ENCODE data around the gene EFNA5. TPM values are rescaled to one million over a fixed set of nuclear protein-coding genes. Genes with fewer than 3 reads are reported as not detected.

Gene EFNA5
- total and polyA plus RNA-seq, 2 of the 8 experiments (the other 6 are each of a cell fraction or from before 2014, with no cell fraction given): 9.6 to 21.8 TPM

- no peak overlapping the region for H2BK20ac ChIP-seq (ENCODE audit: low read length)
- no peak overlapping the region for H3K23ac ChIP-seq (ENCODE audit: insufficient read length)
- H2BK120ac ChIP-seq (replicated peaks; ENCODE audit: low read depth, low read length): no peak overlapping the region
- no peaks in the 10 kb centered on the region for H4K20me1 ChIP-seq (replicated peaks in 1 of 2; ENCODE audit: control insufficient read depth in 1 of 2, insufficient read depth in 2 of 2, low read length in 2 of 2)
- H2BK15ac ChIP-seq (ENCODE audit: low read length): no peak overlapping the region
- H3K14ac ChIP-seq (ENCODE audit: insufficient read length): no peak overlapping the region
- H3K4ac ChIP-seq (replicated peaks; ENCODE audit: insufficient read length, low read depth, low read length): no peak overlapping the region
- H3K56ac ChIP-seq (replicated peaks; ENCODE audit: insufficient read length, low read depth, low read length): no peak overlapping the region
- no peak overlapping the region for H2AK5ac ChIP-seq (ENCODE audit: low read depth, low read length)
- H3K79me2 ChIP-seq (ENCODE audit: control insufficient read depth in 1 of 2, insufficient read depth in 2 of 2, low read length in 2 of 2): no peaks in the 10 kb centered on the region
- no peak overlapping the region for H3K27ac ChIP-seq (ENCODE audit: low read depth, low read length)
- CTCF ChIA-PET (ENCODE audit: partially characterized antibody): interaction anchor here (0.6 to 1.2 kb wide), 2 partner anchors 83 to 529 kb away, joined by 3 to 4 read pairs; no protein-coding TSS in a partner anchor
- H3K4me1 ChIP-seq (replicated peaks in 1 of 4; ENCODE audit: control insufficient read depth in 3 of 4, insufficient read depth in 4 of 4, low read length in 3 of 4): peaks cover 0 to 28% (median 22%) of the 10 kb centered on the region in 4 experiments; a peak in 6 of 7 replicates
- no peaks in the 10 kb centered on the region for H3K36me3 ChIP-seq (ENCODE audit: control insufficient read depth in 2 of 4, insufficient read depth in 4 of 4, low read length in 3 of 4)
- no peaks in the 10 kb centered on the region for H3K27me3 ChIP-seq (replicated peaks in 1 of 4; ENCODE audit: control insufficient read depth in 3 of 4, extremely low read depth in 1 of 4, insufficient read depth in 3 of 4, low read length in 3 of 4)
- WGBS, 2 experiments (ENCODE audit: extremely low coverage in 1 of 2, insufficient coverage in 1 of 2, insufficient read length in 1 of 2, insufficient replicate concordance in 2 of 2, low coverage in 1 of 2, low lambda C conversion rate in 2 of 2, missing lambda C conversion rate in 1 of 2): 86% methylated on average over 3 of the region's 3 CpGs; no CpG with 5 or more reads in 1 of the 2 experiments
- no peak overlapping the region for H4K8ac ChIP-seq (ENCODE audit: extremely low read depth, insufficient read depth, low read length)
- no peak overlapping the region for H4K5ac ChIP-seq (ENCODE audit: insufficient read length, low read depth, low read length)
- H3K4me3 ChIP-seq (ENCODE audit: extremely low read depth in 1 of 4, insufficient read depth in 2 of 4, low read depth in 3 of 4, low read length in 4 of 4): no peak overlapping the region
- no peak for DNase-seq (ENCODE audit: low read depth in 1 of 2, low spot score in 2 of 2)
- no peak overlapping the region for H2BK5ac ChIP-seq (ENCODE audit: low read depth, low read length)
- no peak overlapping the region for H4K91ac ChIP-seq (replicated peaks; ENCODE audit: insufficient read length, low read length)
- no peaks in the 10 kb centered on the region for H3K9me3 ChIP-seq (ENCODE audit: insufficient read depth in 2 of 2, low read depth in 1 of 2, low read length in 1 of 2)
- H3K9ac ChIP-seq (replicated peaks in 1 of 4; ENCODE audit: extremely low read depth in 1 of 4, low read depth in 3 of 4, low read length in 3 of 4): no peak overlapping the region
- no peak overlapping the region for H3K4me2 ChIP-seq (ENCODE audit: insufficient read depth in 1 of 2, low read depth in 2 of 2, low read length in 2 of 2)
- no peak overlapping the region for H2BK12ac ChIP-seq (ENCODE audit: low read depth, low read length)
- POLR2A ChIA-PET (ENCODE audit: partially characterized antibody): no interaction called here
- no peak overlapping the region for H3K18ac ChIP-seq (ENCODE audit: extremely low read depth, low read length)
- H3K79me1 ChIP-seq (ENCODE audit: low read depth, low read length): no peaks in the 10 kb centered on the region; the same call in 1 of the 2 replicates
- no peak for FAIRE-seq
- H3K23me2 ChIP-seq (ENCODE audit: low read depth, low read length): no peaks in the 10 kb centered on the region; the same call in 1 of the 2 replicates
- TF ChIP-seq NANOG (IDR thresholded peaks at IDR 0.05; ENCODE audit: insufficient read depth, low read depth, low read length, poor library complexity, severe bottlenecking): no peak
- TF ChIP-seq BRCA1 (IDR thresholded peaks at IDR 0.05; ENCODE audit: low read depth, low read length): no peak
- TF ChIP-seq POLR2AphosphoS5 (IDR thresholded peaks at IDR 0.05; ENCODE audit: low read depth, low read length): no peak
- TF ChIP-seq SAP30 (IDR thresholded peaks at IDR 0.05; ENCODE audit: insufficient read depth, insufficient replicate concordance, low read length): no peak
- no peak for TF ChIP-seq RNF2 (IDR thresholded peaks at IDR 0.05; ENCODE audit: borderline replicate concordance, low read depth, low read length, missing control alignments, poor library complexity, severe bottlenecking)
- no peak for TF ChIP-seq RBBP5 (IDR thresholded peaks at IDR 0.05; ENCODE audit: borderline replicate concordance, low read depth, low read length)
- TF ChIP-seq SIX5 (IDR thresholded peaks at IDR 0.05; ENCODE audit: low read depth, low read length): no peak
- no peak for TF ChIP-seq KDM1A (IDR thresholded peaks at IDR 0.05; ENCODE audit: borderline replicate concordance, low read length)
- no peak overlapping the region for H2AFZ ChIP-seq (ENCODE audit: low read length)
Observed at GRCh38 chr5:107516452-107517184, 154.1 kb downstream of the EFNA5 start.

All from H1 (cell line).